ENCODE results near the gene ABHD17A. TPM values are rescaled to one million over a fixed set of nuclear protein-coding genes. Genes with fewer than 3 reads are reported as not detected.

The ABHD17A gene
- total and polyA plus RNA-seq, 9 of the 15 experiments (the other 6 are each of a cell fraction or from before 2014, with no cell fraction given) = 0.04 to 135 (median 21.8) TPM; not detected in 1

DNA sequence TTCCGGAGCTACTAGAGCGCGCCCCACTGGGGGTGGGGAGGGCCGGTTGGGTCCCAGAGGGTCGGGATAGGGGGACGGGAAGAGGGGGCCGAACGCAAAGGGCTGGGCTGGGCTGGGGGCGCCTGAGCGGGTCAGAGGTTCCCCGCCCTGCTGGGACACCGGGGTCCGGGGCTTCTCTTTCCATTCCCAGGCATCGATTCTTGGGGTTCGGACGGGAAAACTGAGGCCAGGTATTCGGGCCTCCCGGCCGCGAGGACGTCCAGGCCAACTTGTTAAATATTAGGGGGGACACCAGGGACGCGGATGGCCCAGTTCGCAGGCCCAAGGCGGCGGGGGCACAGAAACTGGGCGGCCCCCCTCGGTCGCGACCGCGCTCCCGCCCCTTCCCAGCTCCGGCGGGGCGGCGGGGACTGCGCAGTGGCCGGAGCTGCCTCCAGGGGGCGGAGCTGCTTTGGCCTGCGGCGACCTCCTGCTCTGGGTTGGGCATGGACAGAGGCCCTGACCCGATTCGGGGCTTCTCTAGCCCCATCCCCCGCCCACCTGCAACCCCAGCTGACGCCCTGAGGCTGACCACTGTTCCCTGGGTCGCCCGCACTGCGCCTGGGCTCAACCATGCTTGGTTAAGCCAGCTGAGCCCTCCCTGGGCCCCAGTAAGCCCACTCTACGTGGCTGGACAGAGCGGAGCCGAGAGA is 20.7 kb downstream of the ABHD17A start (continued):
- TF ChIP-seq, protein P1, sequence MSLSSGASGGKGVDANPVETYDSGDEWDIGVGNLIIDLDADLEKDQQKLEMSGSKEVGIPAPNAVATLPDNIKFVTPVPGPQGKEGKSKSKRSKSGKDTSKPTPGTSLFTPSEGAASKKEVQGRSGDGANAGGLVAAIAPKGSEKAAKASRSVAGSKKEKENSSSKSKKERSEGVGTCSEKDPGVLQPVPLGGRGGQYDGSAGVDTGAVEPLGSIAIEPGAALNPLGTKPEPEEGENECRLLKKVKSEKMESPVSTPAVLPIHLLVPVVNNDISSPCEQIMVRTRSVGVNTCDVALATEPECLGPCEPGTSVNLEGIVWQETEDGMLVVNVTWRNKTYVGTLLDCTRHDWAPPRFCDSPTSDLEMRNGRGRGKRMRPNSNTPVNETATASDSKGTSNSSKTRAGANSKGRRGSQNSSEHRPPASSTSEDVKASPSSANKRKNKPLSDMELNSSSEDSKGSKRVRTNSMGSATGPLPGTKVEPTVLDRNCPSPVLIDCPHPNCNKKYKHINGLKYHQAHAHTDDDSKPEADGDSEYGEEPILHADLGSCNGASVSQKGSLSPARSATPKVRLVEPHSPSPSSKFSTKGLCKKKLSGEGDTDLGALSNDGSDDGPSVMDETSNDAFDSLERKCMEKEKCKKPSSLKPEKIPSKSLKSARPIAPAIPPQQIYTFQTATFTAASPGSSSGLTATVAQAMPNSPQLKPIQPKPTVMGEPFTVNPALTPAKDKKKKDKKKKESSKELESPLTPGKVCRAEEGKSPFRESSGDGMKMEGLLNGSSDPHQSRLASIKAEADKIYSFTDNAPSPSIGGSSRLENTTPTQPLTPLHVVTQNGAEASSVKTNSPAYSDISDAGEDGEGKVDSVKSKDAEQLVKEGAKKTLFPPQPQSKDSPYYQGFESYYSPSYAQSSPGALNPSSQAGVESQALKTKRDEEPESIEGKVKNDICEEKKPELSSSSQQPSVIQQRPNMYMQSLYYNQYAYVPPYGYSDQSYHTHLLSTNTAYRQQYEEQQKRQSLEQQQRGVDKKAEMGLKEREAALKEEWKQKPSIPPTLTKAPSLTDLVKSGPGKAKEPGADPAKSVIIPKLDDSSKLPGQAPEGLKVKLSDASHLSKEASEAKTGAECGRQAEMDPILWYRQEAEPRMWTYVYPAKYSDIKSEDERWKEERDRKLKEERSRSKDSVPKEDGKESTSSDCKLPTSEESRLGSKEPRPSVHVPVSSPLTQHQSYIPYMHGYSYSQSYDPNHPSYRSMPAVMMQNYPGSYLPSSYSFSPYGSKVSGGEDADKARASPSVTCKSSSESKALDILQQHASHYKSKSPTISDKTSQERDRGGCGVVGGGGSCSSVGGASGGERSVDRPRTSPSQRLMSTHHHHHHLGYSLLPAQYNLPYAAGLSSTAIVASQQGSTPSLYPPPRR (CRISPR knock-in tag; IDR thresholded peaks at IDR 0.05; ENCODE audit: borderline replicate concordance) = peak; percentile 55; the same call in 1 of the 2 replicates
- TF ChIP-seq HDAC1 (IDR thresholded peaks at IDR 0.05) = peak in 1 of 2 experiments; percentile 19; a peak in 1 of 4 replicates
- no peak for TF ChIP-seq BRCA1 (IDR thresholded peaks at IDR 0.05)
- TF ChIP-seq BRCA1 (CRISPR knock-in tag; IDR thresholded peaks at IDR 0.05) = 0 out of 2 replicates have a peak, but pooled peaks have one; percentile 34
- TF ChIP-seq, protein P2, sequence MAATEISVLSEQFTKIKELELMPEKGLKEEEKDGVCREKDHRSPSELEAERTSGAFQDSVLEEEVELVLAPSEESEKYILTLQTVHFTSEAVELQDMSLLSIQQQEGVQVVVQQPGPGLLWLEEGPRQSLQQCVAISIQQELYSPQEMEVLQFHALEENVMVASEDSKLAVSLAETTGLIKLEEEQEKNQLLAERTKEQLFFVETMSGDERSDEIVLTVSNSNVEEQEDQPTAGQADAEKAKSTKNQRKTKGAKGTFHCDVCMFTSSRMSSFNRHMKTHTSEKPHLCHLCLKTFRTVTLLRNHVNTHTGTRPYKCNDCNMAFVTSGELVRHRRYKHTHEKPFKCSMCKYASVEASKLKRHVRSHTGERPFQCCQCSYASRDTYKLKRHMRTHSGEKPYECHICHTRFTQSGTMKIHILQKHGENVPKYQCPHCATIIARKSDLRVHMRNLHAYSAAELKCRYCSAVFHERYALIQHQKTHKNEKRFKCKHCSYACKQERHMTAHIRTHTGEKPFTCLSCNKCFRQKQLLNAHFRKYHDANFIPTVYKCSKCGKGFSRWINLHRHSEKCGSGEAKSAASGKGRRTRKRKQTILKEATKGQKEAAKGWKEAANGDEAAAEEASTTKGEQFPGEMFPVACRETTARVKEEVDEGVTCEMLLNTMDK (IDR thresholded peaks at IDR 0.05; ENCODE audit: borderline replicate concordance, insufficient read depth, low read depth, low read length, poor library complexity, severe bottlenecking) = peak; percentile 80
- TF ChIP-seq, protein P3, sequence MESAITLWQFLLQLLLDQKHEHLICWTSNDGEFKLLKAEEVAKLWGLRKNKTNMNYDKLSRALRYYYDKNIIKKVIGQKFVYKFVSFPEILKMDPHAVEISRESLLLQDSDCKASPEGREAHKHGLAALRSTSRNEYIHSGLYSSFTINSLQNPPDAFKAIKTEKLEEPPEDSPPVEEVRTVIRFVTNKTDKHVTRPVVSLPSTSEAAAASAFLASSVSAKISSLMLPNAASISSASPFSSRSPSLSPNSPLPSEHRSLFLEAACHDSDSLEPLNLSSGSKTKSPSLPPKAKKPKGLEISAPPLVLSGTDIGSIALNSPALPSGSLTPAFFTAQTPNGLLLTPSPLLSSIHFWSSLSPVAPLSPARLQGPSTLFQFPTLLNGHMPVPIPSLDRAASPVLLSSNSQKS (CRISPR knock-in tag; IDR thresholded peaks at IDR 0.05) = no peak
- 0 out of 4 replicates have a peak, but pooled peaks of 1 of the 2 experiments have one; percentile 21 for TF ChIP-seq ETV6 (IDR thresholded peaks at IDR 0.05; ENCODE audit: borderline replicate concordance in 1 of 2, low read depth in 2 of 2, low read length in 1 of 2)
- TF ChIP-seq ETV6 (CRISPR knock-in tag; IDR thresholded peaks at IDR 0.05; ENCODE audit: borderline replicate concordance) = no peak
- TF ChIP-seq PML (IDR thresholded peaks at IDR 0.05; ENCODE audit: low read length) = peak; percentile 54
- TF ChIP-seq CREB1 (IDR thresholded peaks at IDR 0.05) = no peak
- peak; percentile 18; the same call in 1 of the 2 replicates for TF ChIP-seq CREB1 (CRISPR knock-in tag; IDR thresholded peaks at IDR 0.05)
- TF ChIP-seq, protein P4, sequence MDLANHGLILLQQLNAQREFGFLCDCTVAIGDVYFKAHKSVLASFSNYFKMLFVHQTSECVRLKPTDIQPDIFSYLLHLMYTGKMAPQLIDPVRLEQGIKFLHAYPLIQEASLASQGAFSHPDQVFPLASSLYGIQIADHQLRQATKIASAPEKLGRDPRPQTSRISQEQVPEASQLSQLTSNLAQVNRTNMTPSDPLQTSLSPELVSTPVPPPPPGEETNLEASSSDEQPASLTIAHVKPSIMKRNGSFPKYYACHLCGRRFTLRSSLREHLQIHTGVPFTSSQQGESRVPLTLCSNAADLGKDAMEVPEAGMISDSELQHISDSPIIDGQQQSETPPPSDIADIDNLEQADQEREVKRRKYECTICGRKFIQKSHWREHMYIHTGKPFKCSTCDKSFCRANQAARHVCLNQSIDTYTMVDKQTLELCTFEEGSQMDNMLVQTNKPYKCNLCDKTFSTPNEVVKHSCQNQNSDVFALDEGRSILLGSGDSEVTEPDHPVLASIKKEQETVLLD (IDR thresholded peaks at IDR 0.05) = 0 out of 2 replicates have a peak, but pooled peaks have one; percentile 48
- TF ChIP-seq EP400 (IDR thresholded peaks at IDR 0.05) = peak; percentile 73
- 0 out of 2 replicates have a peak, but pooled peaks have one; percentile 60 for TF ChIP-seq ERF (CRISPR knock-in tag; IDR thresholded peaks at IDR 0.05)
- no peak for TF ChIP-seq HNRNPH1 (optimal IDR thresholded peaks at IDR 0.05; ENCODE audit: low read depth, low read length)
- peak in 1 of 2 experiments; percentile 38; a peak in 1 of 4 replicates for TF ChIP-seq KDM4B (IDR thresholded peaks at IDR 0.05; ENCODE audit: borderline replicate concordance in 2 of 2, low read depth in 1 of 2)
- TF ChIP-seq HCFC1 (IDR thresholded peaks at IDR 0.05; ENCODE audit: low read depth, low read length) = peak; percentile 35; the same call in 1 of the 2 replicates
- no peak for TF ChIP-seq DNMT1 (IDR thresholded peaks at IDR 0.05)
- TF ChIP-seq NCOA6 (IDR thresholded peaks at IDR 0.05) = no peak

All from K562 (cell line).